CD4-positive, alpha-beta T cell treated with Interleukin-6 at 100 ng/mL for 8 hours (primary cell): ENCODE measurements around the gene PRKAA2.

Experiments used
- DNase-seq: peaks from one replicate; pipeline ENCODE4 v3.0.0-alpha.2; 2020; ENCODE audit warnings: mixed read lengths, low spot score

PRKAA2 gene

DNA sequence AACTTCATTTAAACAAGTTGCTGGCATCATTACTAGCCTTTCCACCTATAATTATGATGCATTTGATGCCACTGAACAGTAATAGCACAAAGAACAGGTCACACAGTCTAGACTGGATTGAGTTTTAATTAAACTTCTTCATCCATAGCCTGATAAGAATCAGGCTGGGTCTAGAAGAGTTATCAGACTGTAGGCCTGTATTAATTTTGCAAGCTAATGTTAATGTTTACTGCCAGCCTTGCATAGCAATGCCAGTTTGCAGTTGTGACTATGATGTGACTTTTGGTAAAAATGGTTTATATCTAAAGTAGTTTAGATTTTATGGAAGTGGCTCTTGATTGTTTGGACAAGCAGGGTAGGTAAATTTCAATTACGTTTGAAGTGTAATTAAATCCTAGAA lies 68.0 kb downstream of the PRKAA2 start:
- DNase-seq: no peak

DNA sequence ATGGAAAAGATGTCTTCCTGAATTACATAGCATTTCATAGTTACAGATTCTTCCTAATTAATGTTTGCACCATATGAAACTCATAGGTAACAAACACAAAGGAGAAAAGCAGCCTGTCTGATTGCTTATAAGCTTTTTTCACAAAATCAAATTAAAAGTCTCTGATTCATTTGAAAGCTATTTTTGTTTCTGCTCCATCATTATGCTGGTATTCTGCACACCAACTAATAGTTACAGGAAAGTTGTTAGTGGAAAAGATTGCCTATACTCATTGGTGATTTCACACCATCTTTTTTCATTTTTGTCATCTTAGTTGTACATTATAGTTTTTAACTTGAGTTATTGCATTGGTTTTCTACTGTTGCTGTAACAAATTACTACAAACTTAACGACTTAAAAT lies 70.0 kb downstream of the PRKAA2 start:
- no peak for DNase-seq

DNA sequence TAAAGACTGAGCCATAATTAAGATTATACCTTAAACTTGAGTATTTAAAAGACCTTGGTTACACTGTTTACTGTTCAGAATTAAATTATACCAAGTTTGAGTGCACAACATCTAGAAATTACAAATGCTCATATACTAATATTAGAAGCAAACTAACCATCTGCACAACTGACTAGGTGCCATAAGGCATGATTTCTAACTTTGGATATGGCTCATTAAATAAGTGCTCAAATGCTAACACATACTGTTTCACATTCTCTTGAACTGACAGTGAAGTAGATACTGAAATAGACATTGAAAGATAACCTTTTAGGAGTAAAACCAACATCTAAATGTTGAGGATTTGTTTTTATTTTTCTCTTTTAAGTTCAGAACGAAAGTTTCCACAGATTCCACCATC lies 74.1 kb downstream of the PRKAA2 start:
- DNase-seq: no peak

DNA sequence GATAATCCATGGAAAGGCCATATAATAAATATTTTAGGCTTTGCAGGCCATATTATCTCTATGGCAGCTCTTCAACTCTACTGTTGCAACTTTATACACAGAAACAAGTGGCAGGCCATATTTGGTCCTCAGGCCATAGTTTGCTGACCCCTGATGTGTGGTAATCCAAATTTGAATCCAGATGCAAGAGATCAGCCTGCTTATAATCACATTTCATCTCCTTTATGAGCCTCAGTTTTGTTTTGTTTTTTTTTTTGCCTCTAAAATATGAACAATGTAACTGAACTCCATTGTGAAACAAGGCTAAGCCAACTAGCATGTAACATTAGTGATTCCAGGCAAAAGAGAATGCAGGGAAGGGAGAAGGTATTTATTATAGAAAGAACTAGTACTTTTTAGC lies 81.6 kb downstream of the PRKAA2 start:
- no peak for DNase-seq

DNA sequence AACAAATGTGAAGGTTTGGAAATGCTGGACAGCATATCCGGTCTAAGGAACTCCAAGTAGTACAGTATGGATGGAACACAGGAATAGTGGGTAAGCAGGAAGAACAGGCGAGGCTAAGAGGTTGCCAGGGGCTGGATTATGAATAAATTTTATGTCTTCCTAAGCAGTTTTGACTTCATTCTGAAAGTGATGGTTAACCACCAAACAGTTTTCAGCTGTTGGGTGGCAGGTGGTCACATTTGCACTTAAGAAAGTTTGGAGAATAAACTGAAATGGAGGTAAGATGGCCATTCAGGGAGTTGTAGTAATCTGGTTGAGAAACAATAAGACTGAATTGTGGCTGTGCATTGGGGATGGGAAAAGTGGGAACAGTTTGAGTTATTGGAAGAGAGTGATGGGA lies 83.8 kb downstream of the PRKAA2 start:
- no peak for DNase-seq

DNA sequence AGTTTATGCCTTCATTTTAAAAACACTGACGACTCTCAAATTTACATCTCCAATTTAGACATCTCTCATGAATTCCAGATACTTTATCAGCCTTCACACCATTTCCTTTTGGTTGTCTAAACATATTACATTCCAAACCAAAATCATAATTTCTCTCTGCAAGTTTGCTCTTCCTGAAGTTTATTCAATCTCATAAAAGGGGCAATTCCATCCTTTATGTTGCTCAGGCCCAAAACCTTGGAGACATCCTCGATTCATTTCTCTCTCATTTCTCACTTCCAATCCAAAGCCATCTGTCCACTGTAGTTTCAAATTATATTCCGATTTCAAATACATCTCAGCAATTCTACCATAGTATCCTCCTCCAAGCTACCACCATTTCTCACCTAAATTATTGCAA lies 100.1 kb downstream of the PRKAA2 start:
- DNase-seq: no peak

DNA sequence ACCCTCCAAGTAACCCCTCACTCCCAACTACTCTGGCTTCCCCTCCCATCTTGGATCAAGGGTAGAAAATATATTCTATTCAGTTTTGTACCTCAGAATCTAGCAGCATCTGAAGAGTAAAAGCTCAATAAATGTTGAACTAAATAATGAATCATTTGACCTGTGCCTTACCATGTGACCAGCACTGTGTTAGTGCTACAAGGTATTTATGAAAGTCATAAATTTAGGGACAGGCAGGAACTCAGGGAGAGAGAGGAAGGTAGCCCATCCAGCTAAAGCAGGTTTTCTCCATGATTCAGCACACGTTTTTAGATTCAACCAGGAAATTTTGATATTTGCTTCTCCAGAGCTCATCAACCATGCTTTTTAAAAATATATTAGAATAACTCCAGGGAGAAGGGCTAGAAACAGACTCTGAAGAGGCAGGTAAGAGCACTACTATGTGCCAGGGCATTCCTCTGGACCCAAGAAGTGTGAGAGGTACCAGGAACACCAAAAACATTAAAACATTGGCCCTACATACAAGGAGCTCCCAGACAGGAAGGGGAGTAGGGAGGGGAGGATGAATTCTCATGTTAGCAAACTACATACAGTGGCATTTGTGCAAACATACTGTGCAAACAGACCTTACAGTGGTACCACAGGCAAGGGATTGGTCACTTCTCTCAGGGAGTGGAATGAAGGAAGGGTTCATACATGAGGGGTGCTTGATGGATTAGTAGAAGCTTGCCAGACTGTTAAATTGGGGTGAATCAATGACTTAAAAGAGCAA lies 109.8 kb downstream of the PRKAA2 start:
- no peak for DNase-seq

DNA sequence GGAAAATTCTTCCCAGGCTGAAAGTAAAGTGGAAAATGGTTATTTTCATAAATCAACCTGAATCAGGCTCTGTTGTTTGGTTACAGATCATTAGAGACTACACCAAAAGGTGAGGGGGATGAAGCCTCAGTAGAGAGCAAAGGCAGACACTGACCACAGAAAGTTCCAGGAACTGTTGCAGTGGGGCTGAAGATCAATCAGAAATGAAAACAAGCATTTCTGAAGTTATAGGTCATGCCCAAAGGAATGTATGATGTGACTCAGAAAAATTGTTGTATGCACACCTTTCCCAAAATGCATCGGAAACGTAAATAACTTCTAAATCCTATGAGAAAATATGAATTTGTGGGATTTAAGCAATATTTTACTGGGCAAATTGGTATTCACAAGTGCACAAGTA lies 110.8 kb downstream of the PRKAA2 start:
- no peak for DNase-seq

DNA sequence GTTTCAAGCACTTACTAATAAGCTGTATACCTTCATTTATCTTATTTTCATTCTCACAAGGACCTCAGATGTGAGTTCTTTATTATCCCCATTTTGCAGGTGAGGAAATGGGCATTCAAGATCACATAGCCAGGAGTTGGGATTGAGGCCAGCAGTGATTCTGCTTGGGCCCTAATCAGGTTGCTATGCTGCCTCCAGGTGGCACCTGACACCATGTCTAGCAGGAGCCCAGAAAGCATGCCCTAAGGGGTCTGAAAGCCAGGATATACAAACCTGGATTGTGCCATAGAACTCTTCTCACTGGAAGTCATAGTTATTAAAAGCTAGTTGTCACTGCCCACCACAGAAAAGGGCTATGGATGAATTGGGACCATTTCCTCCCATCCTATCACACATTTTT lies 113.0 kb downstream of the PRKAA2 start:
- DNase-seq: no peak

DNA sequence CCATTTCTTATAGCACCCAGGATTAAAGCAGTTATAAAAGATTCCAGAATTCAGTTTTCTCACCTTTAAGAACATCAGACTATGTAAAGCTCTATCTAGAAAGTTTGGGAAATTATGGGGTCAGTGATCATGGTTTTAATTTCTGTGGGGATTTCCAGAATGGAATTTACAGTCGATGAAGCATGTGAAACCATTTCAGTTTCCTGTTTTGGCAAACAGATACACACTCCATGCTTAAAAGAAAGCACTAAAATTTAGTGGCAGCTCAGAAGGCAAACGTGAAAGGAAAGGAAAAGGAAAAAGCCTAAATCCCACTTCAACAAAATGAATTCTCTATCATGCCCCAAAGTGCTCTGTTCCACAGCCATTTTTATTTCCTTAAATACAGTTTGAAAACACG lies 113.7 kb downstream of the PRKAA2 start:
- no peak for DNase-seq
